ENCODE data around the gene MESP1. TPM values are rescaled to one million over a fixed set of nuclear protein-coding genes. Genes with fewer than 3 reads are reported as not detected.

The MESP1 gene
- total and polyA plus RNA-seq, 3 donors from 2014 or later = 2.5 to 6.0 (median 5.7) TPM

- no peaks in the 10 kb centered on the region for H3K36me3 ChIP-seq (ENCODE audit: low read depth, missing control alignments)
- H3K4me1 ChIP-seq = no peaks in the 10 kb centered on the region
- DNase-seq = no peak
- no peak for TF ChIP-seq CTCF (IDR thresholded peaks at IDR 0.05)
- no peak overlapping the region for H3K4me3 ChIP-seq
- intact Hi-C loops (cut with DNase I; ENCODE audit: low total_unique reads) = no loop called here
- H3K9me3 ChIP-seq = no peaks in the 10 kb centered on the region
- H3K27ac ChIP-seq = no peak overlapping the region
- no peaks in the 10 kb centered on the region for H3K27me3 ChIP-seq
- WGBS, 2 donors = 87 to 93% methylated on average over 3 of the region's 3 CpGs
Observed at GRCh38 chr15:89787944-89788343, 36.9 kb upstream of the MESP1 start.

- Histone ChIP-seq H3K4me3 (no peak overlapping the region), H3K27ac (no peak overlapping the region), H3K9me3 (no peaks in the 10 kb centered on the region), H3K36me3 (ENCODE audit: low read depth, missing control alignments) (no peaks in the 10 kb centered on the region), H3K27me3 (no peaks in the 10 kb centered on the region), H3K4me1 (no peaks in the 10 kb centered on the region)
- intact Hi-C loops (cut with DNase I; ENCODE audit: low total_unique reads) = no loop called here
- no peak for DNase-seq
- TF ChIP-seq POLR2A (IDR thresholded peaks at IDR 0.05) (no peak), CTCF (IDR thresholded peaks at IDR 0.05) (no peak)
Observed at GRCh38 chr15:89785774-89786140, 34.7 kb upstream of the MESP1 start.

GRCh38 chr15:89785064-89785773 lies 34.2 kb upstream of the MESP1 start:
- Histone ChIP-seq H3K27ac (no peak overlapping the region), H3K27me3 (no peaks in the 10 kb centered on the region), H3K4me3 (no peak overlapping the region), H3K4me1 (no peaks in the 10 kb centered on the region), H3K9me3 (no peaks in the 10 kb centered on the region), H3K36me3 (ENCODE audit: low read depth, missing control alignments) (no peaks in the 10 kb centered on the region)
- intact Hi-C loops (cut with DNase I; ENCODE audit: low total_unique reads) = no loop called here
- no peak for DNase-seq
- WGBS, 2 donors = 75 to 77% methylated on average over 12 to 13 of the region's 13 CpGs
- TF ChIP-seq CTCF (IDR thresholded peaks at IDR 0.05) = no peak
- TF ChIP-seq POLR2A (IDR thresholded peaks at IDR 0.05) = no peak

- no peaks in the 10 kb centered on the region for H3K9me3 ChIP-seq
- 91 to 95% methylated on average over 7 of the region's 7 CpGs for WGBS, 2 donors
- no peaks in the 10 kb centered on the region for H3K36me3 ChIP-seq (ENCODE audit: low read depth, missing control alignments)
- intact Hi-C loops (cut with DNase I; ENCODE audit: low total_unique reads) = no loop called here
- H3K4me3 ChIP-seq = no peak overlapping the region
- TF ChIP-seq POLR2A (IDR thresholded peaks at IDR 0.05) = no peak
- TF ChIP-seq CTCF (IDR thresholded peaks at IDR 0.05) = no peak
- H3K4me1 ChIP-seq = no peaks in the 10 kb centered on the region
- DNase-seq = no peak
- no peaks in the 10 kb centered on the region for H3K27me3 ChIP-seq
- no peak overlapping the region for H3K27ac ChIP-seq
Observed at GRCh38 chr15:89784686-89784960, 33.6 kb upstream of the MESP1 start.

GRCh38 chr15:89783861-89784685 lies 33.0 kb upstream of the MESP1 start:
- no peak for DNase-seq
- intact Hi-C loops (cut with DNase I; ENCODE audit: low total_unique reads) = no loop called here
- H3K4me3 ChIP-seq = no peak overlapping the region
- no peaks in the 10 kb centered on the region for H3K4me1 ChIP-seq
- TF ChIP-seq POLR2A (IDR thresholded peaks at IDR 0.05) (no peak), CTCF (IDR thresholded peaks at IDR 0.05) (no peak)
- no peaks in the 10 kb centered on the region for H3K9me3 ChIP-seq
- H3K27ac ChIP-seq = no peak overlapping the region
- WGBS, 2 donors = 93 to 95% methylated on average over 6 to 11 of the region's 15 CpGs
- no peaks in the 10 kb centered on the region for H3K27me3 ChIP-seq
- H3K36me3 ChIP-seq (ENCODE audit: low read depth, missing control alignments) = no peaks in the 10 kb centered on the region

All from testis (tissue), 3 donors.